Fibroblast of mammary gland (primary cell): ENCODE measurements around the gene BMP2.

ENCODE experiments used
- DNase-seq: peaks from one replicate; pipeline ENCODE4 v3.0.0-alpha.2; 2010; ENCODE audit warnings: low read depth
- H3K4me3 ChIP-seq: 2 replicates; pipeline ENCODE4 v1.5.1; 2011; ENCODE audit warnings: low read depth, mild to moderate bottlenecking, low read length, moderate library complexity; ENCODE audit not compliant: control insufficient read depth
- TF ChIP-seq, protein P1 (sequence below): conservative IDR thresholded peaks from 2 replicates; pipeline ENCODE4 v1.5.1; 2011; ENCODE audit warnings: low read depth, low read length, inconsistent platforms; ENCODE audit not compliant: control insufficient read depth, insufficient read depth

Gene BMP2

DNA sequence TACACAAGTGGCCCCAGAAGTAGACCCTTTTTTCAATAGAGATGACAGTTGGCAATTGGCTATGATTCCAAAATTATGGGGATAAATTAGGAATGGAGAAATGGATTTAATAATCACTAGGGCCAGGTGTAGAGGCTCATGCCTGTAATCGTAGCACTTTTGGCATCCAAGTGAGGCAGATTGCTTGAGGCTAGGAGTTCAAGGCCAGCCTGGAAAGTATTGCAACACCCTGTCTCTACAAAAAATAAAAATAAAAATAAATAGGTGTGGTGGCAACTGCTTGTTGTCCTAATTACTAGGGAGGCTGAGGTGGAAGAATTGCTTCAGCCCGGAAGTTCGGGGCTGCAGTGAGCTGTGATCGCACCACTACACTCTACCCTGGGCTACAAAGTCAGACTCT lies 60.0 kb downstream of the BMP2 start:
- no peak overlapping the region for H3K4me3 ChIP-seq
- no peak for DNase-seq
- TF ChIP-seq, protein P1, sequence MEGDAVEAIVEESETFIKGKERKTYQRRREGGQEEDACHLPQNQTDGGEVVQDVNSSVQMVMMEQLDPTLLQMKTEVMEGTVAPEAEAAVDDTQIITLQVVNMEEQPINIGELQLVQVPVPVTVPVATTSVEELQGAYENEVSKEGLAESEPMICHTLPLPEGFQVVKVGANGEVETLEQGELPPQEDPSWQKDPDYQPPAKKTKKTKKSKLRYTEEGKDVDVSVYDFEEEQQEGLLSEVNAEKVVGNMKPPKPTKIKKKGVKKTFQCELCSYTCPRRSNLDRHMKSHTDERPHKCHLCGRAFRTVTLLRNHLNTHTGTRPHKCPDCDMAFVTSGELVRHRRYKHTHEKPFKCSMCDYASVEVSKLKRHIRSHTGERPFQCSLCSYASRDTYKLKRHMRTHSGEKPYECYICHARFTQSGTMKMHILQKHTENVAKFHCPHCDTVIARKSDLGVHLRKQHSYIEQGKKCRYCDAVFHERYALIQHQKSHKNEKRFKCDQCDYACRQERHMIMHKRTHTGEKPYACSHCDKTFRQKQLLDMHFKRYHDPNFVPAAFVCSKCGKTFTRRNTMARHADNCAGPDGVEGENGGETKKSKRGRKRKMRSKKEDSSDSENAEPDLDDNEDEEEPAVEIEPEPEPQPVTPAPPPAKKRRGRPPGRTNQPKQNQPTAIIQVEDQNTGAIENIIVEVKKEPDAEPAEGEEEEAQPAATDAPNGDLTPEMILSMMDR = no peak

DNA sequence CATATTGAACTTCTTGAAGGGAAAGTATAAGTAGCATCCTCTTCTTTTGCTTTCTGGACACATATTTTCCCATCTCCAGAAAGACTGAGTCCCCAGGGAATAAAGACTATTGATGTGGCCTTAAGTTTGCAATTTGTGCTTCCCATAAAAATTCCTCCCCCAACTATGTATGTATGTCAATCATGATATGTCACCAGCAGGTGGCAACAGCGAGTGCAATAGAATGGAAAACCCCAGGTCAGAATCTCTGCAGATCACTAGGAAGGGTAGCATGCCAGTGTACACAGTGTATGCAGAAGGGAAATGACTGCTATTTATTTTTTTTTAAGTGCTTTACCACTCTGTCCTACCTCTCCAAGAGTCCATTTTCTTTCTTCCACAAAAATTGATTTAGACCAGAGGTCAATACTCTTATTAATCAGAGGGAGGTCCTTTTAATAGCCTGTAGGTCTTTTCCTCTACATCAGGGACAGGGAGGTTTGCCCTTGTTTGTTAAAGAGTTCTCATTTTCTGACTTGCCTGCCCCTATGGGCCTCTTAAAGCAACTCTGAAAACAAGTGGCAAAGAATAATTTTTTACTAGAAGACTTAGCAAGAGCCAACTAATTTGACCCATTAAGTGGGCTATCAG lies 61.4 kb downstream of the BMP2 start:
- TF ChIP-seq, protein P1 = peak; percentile 64
- DNase-seq = peak; percentile 53
- no peak overlapping the region for H3K4me3 ChIP-seq

DNA sequence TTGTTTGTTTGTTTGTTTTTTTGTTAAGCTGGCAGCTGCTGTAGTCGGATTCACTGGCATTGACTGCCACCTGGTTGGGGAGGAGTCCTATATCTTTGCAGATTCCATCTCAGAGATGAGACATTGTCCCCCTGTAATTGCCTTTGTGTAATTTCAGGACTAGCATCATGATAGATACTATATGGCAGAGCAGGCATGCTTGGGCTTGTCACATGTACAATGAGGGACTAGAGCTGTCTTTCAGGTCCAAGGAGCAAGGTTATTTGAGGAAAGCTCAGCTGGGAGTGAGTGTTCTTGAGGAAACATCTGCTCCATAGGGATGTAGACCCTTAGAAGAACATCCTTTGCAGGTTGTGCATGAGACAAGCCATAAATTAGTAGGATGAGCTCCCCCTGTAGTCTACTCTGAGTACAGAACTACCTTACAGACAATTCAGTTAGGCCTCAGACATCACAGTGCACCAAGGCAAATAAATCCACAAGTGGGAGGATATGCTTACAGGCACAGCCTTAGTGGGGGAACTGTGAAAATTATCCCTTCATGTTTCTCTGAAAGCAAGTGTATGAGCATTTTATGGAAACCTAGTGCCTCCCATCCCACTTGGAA lies 62.1 kb downstream of the BMP2 start:
- TF ChIP-seq, protein P1 = no peak
- H3K4me3 ChIP-seq = no peak overlapping the region
- peak; percentile 1 for DNase-seq
